PFSK-1 (cell line): Measurements from ENCODE around the gene LRBA.

Experiments
- FOXP2 ChIP-seq: optimal IDR thresholded peaks from 2 replicates; pipeline ENCODE3; 2011; ENCODE audit warnings: borderline replicate concordance, control low read depth, inconsistent platforms; ENCODE audit not compliant: insufficient read depth; ENCODE audit errors: extremely low read length, extremely low read depth
- POLR2AphosphoS5 ChIP-seq: IDR thresholded peaks from 2 replicates; pipeline ENCODE4 v1.6.1; 2012; ENCODE audit warnings: low read depth, mild to moderate bottlenecking, control low read depth, low read length, moderate library complexity
- REST ChIP-seq, 2 experiments: IDR thresholded peaks; 2 replicates each; pipeline versions ENCODE4 v1.6.1 to v1.8.0; 2011 to 2012; ENCODE audit warnings: low read depth in 2 of 2, low read length in 2 of 2, control low read depth in 1 of 2, inconsistent platforms in 1 of 2, mild to moderate bottlenecking in 1 of 2, moderate library complexity in 1 of 2; ENCODE audit not compliant: insufficient read depth in 1 of 2
- SIN3A ChIP-seq: IDR thresholded peaks from 2 replicates; pipeline ENCODE4 v1.6.1; 2012; ENCODE audit warnings: mild to moderate bottlenecking, low read length, moderate library complexity, borderline replicate concordance; ENCODE audit not compliant: insufficient read depth
- TAF1 ChIP-seq: IDR thresholded peaks from 2 replicates; pipeline ENCODE4 v1.6.1; 2012; ENCODE audit warnings: low read length, control low read depth, borderline replicate concordance; ENCODE audit not compliant: insufficient read depth

LRBA gene

GRCh38 chr4:150447356-150447755, 567.7 kb downstream of the LRBA start:
- TF ChIP-seq SIN3A (no peak), POLR2AphosphoS5 (no peak)

- no peak for TF ChIP-seq TAF1
These were observed 575.6 kb downstream of the LRBA start for GRCh38 chr4:150439451-150439933.

GRCh38 chr4:150436598-150437370, 578.3 kb downstream of the LRBA start:
- TF ChIP-seq POLR2AphosphoS5 (no peak), SIN3A (no peak), REST (IDR thresholded peaks at IDR 0.05; ENCODE audit: insufficient read depth in 1 of 2, low read depth in 2 of 2, low read length in 2 of 2) (no peak), TAF1 (no peak), FOXP2 (no peak)

- TF ChIP-seq POLR2AphosphoS5 (no peak), TAF1 (no peak), FOXP2 (no peak), REST (IDR thresholded peaks at IDR 0.05; ENCODE audit: insufficient read depth in 1 of 2, low read depth in 2 of 2, low read length in 2 of 2) (no peak), SIN3A (no peak)
These were observed 583.9 kb downstream of the LRBA start for GRCh38 chr4:150431221-150431620.

- TF ChIP-seq POLR2AphosphoS5 (no peak), TAF1 (no peak), SIN3A (no peak), FOXP2 (no peak), REST (IDR thresholded peaks at IDR 0.05; ENCODE audit: insufficient read depth in 1 of 2, low read depth in 2 of 2, low read length in 2 of 2) (no peak)
These were observed 589.9 kb downstream of the LRBA start for GRCh38 chr4:150425161-150425560.

GRCh38 chr4:150423503-150423902, 591.6 kb downstream of the LRBA start:
- TF ChIP-seq TAF1 (no peak), SIN3A (no peak), REST (IDR thresholded peaks at IDR 0.05; ENCODE audit: insufficient read depth in 1 of 2, low read depth in 2 of 2, low read length in 2 of 2) (no peak), FOXP2 (no peak), POLR2AphosphoS5 (no peak)
